Astrocyte (in vitro differentiated cells and primary cell): Measurements from ENCODE around the gene KNL1.

ENCODE experiments used
- EZH2 ChIP-seq: IDR thresholded peaks from 2 replicates; pipeline ENCODE4 v1.6.1; 2012; ENCODE audit warnings: mild to moderate bottlenecking, low read length, inconsistent platforms; ENCODE audit not compliant: insufficient read depth
- TF ChIP-seq, protein P1 (sequence below): IDR thresholded peaks from 2 replicates; pipeline ENCODE4 v1.5.1; 2011; ENCODE audit warnings: low read depth, mild to moderate bottlenecking, inconsistent platforms, low read length, moderate library complexity; ENCODE audit not compliant: insufficient read depth

DNA sequence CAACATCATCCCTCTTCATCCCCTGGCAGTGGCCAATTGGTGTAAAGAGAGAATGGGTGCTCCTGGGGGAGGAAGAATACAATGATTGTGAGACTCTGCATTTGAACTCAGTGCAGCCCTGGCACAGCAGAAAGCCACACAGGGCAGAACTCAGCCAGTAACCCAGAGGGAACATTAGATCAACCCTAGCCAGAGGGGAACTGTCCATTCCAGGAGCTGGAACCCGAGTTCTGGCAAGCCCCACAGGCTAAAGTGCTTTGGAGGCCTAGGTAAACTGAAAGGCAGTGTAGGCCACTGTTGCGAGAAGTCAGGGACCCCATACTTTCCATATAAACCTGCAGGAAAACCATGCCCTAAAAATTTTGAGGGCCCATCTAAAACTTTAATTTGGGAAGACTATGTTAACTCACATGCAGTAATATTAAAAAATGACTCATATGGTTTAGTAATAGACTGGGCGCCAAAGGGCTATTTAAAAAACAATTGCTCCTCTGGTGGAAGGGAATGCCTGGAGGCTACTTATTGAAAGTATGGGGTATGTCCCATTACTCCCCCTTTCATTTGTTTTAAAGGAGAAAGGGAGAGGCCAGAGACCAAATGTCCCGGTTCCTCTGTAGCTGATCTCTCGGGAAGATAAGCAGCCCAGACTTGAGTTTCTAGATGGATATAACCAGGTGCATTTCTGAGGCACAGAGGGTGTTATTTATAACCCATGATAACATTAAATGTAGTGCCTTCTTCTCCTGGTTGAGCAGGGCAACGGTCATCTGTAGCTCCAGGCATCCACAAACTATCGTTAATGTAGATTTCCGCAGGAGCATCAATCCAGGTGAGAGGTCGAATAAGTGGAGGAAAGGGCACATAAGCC is 95.1 kb downstream of the KNL1 start:
- TF ChIP-seq, protein P1, sequence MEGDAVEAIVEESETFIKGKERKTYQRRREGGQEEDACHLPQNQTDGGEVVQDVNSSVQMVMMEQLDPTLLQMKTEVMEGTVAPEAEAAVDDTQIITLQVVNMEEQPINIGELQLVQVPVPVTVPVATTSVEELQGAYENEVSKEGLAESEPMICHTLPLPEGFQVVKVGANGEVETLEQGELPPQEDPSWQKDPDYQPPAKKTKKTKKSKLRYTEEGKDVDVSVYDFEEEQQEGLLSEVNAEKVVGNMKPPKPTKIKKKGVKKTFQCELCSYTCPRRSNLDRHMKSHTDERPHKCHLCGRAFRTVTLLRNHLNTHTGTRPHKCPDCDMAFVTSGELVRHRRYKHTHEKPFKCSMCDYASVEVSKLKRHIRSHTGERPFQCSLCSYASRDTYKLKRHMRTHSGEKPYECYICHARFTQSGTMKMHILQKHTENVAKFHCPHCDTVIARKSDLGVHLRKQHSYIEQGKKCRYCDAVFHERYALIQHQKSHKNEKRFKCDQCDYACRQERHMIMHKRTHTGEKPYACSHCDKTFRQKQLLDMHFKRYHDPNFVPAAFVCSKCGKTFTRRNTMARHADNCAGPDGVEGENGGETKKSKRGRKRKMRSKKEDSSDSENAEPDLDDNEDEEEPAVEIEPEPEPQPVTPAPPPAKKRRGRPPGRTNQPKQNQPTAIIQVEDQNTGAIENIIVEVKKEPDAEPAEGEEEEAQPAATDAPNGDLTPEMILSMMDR: no peak
- TF ChIP-seq EZH2: no peak
